Jurkat, Clone E6-1 (cell line): Measurements from ENCODE around the gene SLC6A20.

Experiments used
- DNase-seq: peaks from one replicate; pipeline ENCODE4 v3.0.0-alpha.2; 2011; ENCODE audit warnings: low read depth, low spot score
- H3K4me3 ChIP-seq: 2 replicates; pipeline ENCODE4 v1.5.1; 2011; ENCODE audit warnings: mild to moderate bottlenecking, low read length, control low read depth, moderate library complexity

SLC6A20 gene

GRCh38 chr3:45803252-45803935, 7.1 kb upstream of the SLC6A20 start:
- no peak for DNase-seq
- no peak overlapping the region for H3K4me3 ChIP-seq

- DNase-seq, result no peak
- no peak overlapping the region for H3K4me3 ChIP-seq
These were observed 5.8 kb upstream of the SLC6A20 start for GRCh38 chr3:45802146-45802545.

- H3K4me3 ChIP-seq, result no peak overlapping the region
- DNase-seq, result no peak
These were observed 4.3 kb upstream of the SLC6A20 start for GRCh38 chr3:45800611-45801010.

- no peak for DNase-seq
- H3K4me3 ChIP-seq, result no peak overlapping the region
These were observed 3.2 kb upstream of the SLC6A20 start for GRCh38 chr3:45799586-45799985.

- no peak for DNase-seq
- no peak overlapping the region for H3K4me3 ChIP-seq
These were observed 1.7 kb upstream of the SLC6A20 start for GRCh38 chr3:45798034-45798433.

GRCh38 chr3:45796902-45797637, 734 bp upstream of the SLC6A20 start:
- DNase-seq, result no peak
- no peak overlapping the region for H3K4me3 ChIP-seq

- no peak overlapping the region for H3K4me3 ChIP-seq
- no peak for DNase-seq
These were observed 841 bp downstream of the SLC6A20 start for GRCh38 chr3:45795509-45795881.

GRCh38 chr3:45794660-45795059, 1.7 kb downstream of the SLC6A20 start:
- H3K4me3 ChIP-seq, result no peak overlapping the region
- DNase-seq, result no peak

GRCh38 chr3:45794177-45794560, 2.2 kb downstream of the SLC6A20 start:
- no peak overlapping the region for H3K4me3 ChIP-seq
- DNase-seq, result no peak

- no peak overlapping the region for H3K4me3 ChIP-seq
- no peak for DNase-seq
These were observed 2.7 kb downstream of the SLC6A20 start for GRCh38 chr3:45793482-45794176.

- H3K4me3 ChIP-seq, result no peak overlapping the region
- DNase-seq, result no peak
These were observed 3.7 kb downstream of the SLC6A20 start for GRCh38 chr3:45792516-45793172.

GRCh38 chr3:45792036-45792435, 4.3 kb downstream of the SLC6A20 start:
- no peak for DNase-seq
- no peak overlapping the region for H3K4me3 ChIP-seq

GRCh38 chr3:45790596-45790995, 5.7 kb downstream of the SLC6A20 start:
- H3K4me3 ChIP-seq, result no peak overlapping the region
- no peak for DNase-seq

- DNase-seq, result no peak
- H3K4me3 ChIP-seq, result no peak overlapping the region
These were observed 7.0 kb downstream of the SLC6A20 start for GRCh38 chr3:45789235-45789812.

- DNase-seq, result no peak
These were observed 8.8 kb downstream of the SLC6A20 start for GRCh38 chr3:45787551-45787950.

GRCh38 chr3:45786801-45787495, 9.4 kb downstream of the SLC6A20 start:
- H3K4me3 ChIP-seq, result no peak overlapping the region
- DNase-seq, result no peak

More at GRCh38 chr3:45787551-45787950, 8.8 kb downstream of the SLC6A20 start:
- no peak overlapping the region for H3K4me3 ChIP-seq

GRCh38 chr3:45785605-45786150, 10.7 kb downstream of the SLC6A20 start:
- no peak for DNase-seq
- no peak overlapping the region for H3K4me3 ChIP-seq

GRCh38 chr3:45783667-45784066, 12.7 kb downstream of the SLC6A20 start:
- DNase-seq, result no peak
- no peak overlapping the region for H3K4me3 ChIP-seq

GRCh38 chr3:45782381-45782780, 14.0 kb downstream of the SLC6A20 start:
- no peak for DNase-seq
- no peak overlapping the region for H3K4me3 ChIP-seq
